ENCODE data around the gene TMPRSS6. TPM values are rescaled to one million over a fixed set of nuclear protein-coding genes. Genes with fewer than 3 reads are reported as not detected.
A peak's percentile ranks its signal among the peaks of the same experiment; 100 is the strongest.

The TMPRSS6 gene
- total and polyA plus RNA-seq, 2 of the 13 experiments (the other 11 are each of a cell fraction or from before 2014, with no cell fraction given): 4.2 to 4.8 TPM

GRCh38 chr22:37107816-37108621, 1.5 kb downstream of the TMPRSS6 start (continued):
- TF ChIP-seq NCOR1 (IDR thresholded peaks at IDR 0.05; ENCODE audit: borderline replicate concordance, low read length) (peak; percentile 53; the same call in 1 of the 2 replicates), KLF6 (CRISPR knock-in tag; IDR thresholded peaks at IDR 0.05) (no peak), ARID2 (CRISPR knock-in tag; IDR thresholded peaks at IDR 0.05; ENCODE audit: borderline replicate concordance) (no peak), ZNF264 (CRISPR knock-in tag; IDR thresholded peaks at IDR 0.05) (0 out of 2 replicates have a peak, but pooled peaks have one; percentile 27), HOXA7 (CRISPR knock-in tag; IDR thresholded peaks at IDR 0.05) (no peak), FOXK2 (IDR thresholded peaks at IDR 0.05) (no peak), NR1H2 (CRISPR knock-in tag; IDR thresholded peaks at IDR 0.05; ENCODE audit: borderline replicate concordance, low read depth) (no peak), ZSCAN30 (CRISPR knock-in tag; IDR thresholded peaks at IDR 0.05) (no peak), MYPOP (CRISPR knock-in tag; IDR thresholded peaks at IDR 0.05) (no peak), RFX1 (IDR thresholded peaks at IDR 0.05) (no peak), SETDB1 (CRISPR knock-in tag; IDR thresholded peaks at IDR 0.05; ENCODE audit: borderline replicate concordance) (no peak), ZSCAN22 (CRISPR knock-in tag; IDR thresholded peaks at IDR 0.05) (no peak), ZNF281 (CRISPR knock-in tag; IDR thresholded peaks at IDR 0.05; ENCODE audit: borderline replicate concordance) (no peak), BCL3 (CRISPR knock-in tag; IDR thresholded peaks at IDR 0.05) (no peak; the same call in 1 of the 2 replicates), ZFP36L1 (CRISPR knock-in tag; IDR thresholded peaks at IDR 0.05) (no peak), ZNF598 (CRISPR knock-in tag; IDR thresholded peaks at IDR 0.05; ENCODE audit: borderline replicate concordance) (no peak), HHEX (CRISPR knock-in tag; IDR thresholded peaks at IDR 0.05) (no peak), ZNF20 (CRISPR knock-in tag; IDR thresholded peaks at IDR 0.05) (no peak), SNRNP70 (IDR thresholded peaks at IDR 0.05; ENCODE audit: low read depth, low read length) (no peak), SNAPC2 (CRISPR knock-in tag; IDR thresholded peaks at IDR 0.05) (no peak), JUNB (CRISPR knock-in tag; IDR thresholded peaks at IDR 0.05; ENCODE audit: borderline replicate concordance) (no peak), KDM3A (CRISPR knock-in tag; IDR thresholded peaks at IDR 0.05; ENCODE audit: low read depth) (no peak), TRAFD1 (CRISPR knock-in tag; IDR thresholded peaks at IDR 0.05; ENCODE audit: borderline replicate concordance) (no peak), MTF2 (CRISPR knock-in tag; IDR thresholded peaks at IDR 0.05; ENCODE audit: borderline replicate concordance) (no peak), SP4 (CRISPR knock-in tag; IDR thresholded peaks at IDR 0.05) (no peak)
